ENCODE data around the gene MVB12B.

MVB12B gene

GRCh38 chr9:126514037-126514821 is 187.6 kb downstream of the MVB12B start:
- H3K4me3 ChIP-seq (ENCODE audit: severe bottlenecking): no peak overlapping the region
- H3K9me3 ChIP-seq (ENCODE audit: severe bottlenecking): no peaks in the 10 kb centered on the region
- peak overlapping the region; percentile 32 for H3K27ac ChIP-seq (ENCODE audit: poor library complexity, severe bottlenecking)
- peaks cover 16% of the 10 kb centered on the region for H3K27me3 ChIP-seq (ENCODE audit: insufficient read depth, poor library complexity, severe bottlenecking)
- no peak for DNase-seq (ENCODE audit: low spot score)
- peaks cover 19% of the 10 kb centered on the region for H3K4me1 ChIP-seq (ENCODE audit: insufficient read depth, poor library complexity, severe bottlenecking)
- ATAC-seq (ENCODE audit: low read depth): peak; percentile 34
- no peaks in the 10 kb centered on the region for H3K36me3 ChIP-seq (ENCODE audit: low read depth)
- TF ChIP-seq, protein P1, sequence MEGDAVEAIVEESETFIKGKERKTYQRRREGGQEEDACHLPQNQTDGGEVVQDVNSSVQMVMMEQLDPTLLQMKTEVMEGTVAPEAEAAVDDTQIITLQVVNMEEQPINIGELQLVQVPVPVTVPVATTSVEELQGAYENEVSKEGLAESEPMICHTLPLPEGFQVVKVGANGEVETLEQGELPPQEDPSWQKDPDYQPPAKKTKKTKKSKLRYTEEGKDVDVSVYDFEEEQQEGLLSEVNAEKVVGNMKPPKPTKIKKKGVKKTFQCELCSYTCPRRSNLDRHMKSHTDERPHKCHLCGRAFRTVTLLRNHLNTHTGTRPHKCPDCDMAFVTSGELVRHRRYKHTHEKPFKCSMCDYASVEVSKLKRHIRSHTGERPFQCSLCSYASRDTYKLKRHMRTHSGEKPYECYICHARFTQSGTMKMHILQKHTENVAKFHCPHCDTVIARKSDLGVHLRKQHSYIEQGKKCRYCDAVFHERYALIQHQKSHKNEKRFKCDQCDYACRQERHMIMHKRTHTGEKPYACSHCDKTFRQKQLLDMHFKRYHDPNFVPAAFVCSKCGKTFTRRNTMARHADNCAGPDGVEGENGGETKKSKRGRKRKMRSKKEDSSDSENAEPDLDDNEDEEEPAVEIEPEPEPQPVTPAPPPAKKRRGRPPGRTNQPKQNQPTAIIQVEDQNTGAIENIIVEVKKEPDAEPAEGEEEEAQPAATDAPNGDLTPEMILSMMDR (IDR thresholded peaks at IDR 0.05; ENCODE audit: poor library complexity, severe bottlenecking): peak; percentile 71

DNA sequence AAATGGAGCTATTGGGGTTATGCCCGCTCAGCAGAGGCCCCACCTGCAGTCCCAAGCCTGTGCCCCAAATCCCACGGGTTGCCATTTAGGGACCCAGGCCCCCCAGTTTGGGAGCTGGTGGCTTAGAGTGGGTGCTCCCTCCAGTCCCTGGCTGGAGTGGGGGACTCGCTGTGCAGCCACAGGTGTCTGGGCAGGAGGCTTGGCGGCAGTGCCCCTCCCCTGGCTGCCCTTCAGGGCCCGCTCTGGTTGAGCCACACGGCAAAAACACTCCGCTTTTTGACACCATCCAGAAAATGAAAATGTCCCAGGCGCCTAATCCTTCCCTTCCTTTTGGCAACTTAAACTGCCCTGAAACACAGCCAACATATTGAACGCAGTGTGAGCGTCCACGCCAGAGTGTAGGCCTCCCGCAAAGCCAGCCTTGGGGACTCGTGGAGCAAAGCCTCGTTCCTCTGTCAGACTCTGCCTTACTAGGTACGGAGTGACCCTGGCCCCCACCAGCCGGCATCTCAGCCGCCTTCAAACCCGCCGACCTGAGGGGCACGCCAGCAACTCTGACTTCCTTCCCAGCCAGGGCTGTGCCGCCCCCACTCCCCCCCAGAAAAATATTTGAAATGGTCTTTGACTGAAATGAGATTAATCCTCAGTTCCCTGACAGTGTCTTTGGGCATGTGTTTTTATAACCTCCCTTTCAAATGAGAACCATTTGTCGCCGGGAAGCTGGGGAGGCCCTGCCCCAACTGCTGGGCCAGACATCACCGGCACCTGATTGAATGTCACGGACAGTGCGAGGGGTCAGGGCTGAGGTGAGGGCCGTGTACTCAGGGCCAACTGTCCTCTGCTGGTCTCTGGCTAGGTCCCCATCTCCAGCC is 188.6 kb downstream of the MVB12B start:
- H3K4me3 ChIP-seq (ENCODE audit: severe bottlenecking): no peak overlapping the region
- H3K27ac ChIP-seq (ENCODE audit: poor library complexity, severe bottlenecking): no peak overlapping the region
- H3K9me3 ChIP-seq (ENCODE audit: severe bottlenecking): no peaks in the 10 kb centered on the region
- DNase-seq (ENCODE audit: low spot score): no peak
- no peak for ATAC-seq (ENCODE audit: low read depth)
- TF ChIP-seq, protein P1 (IDR thresholded peaks at IDR 0.05; ENCODE audit: poor library complexity, severe bottlenecking): no peak
- peaks cover 19% of the 10 kb centered on the region for H3K4me1 ChIP-seq (ENCODE audit: insufficient read depth, poor library complexity, severe bottlenecking)
- H3K36me3 ChIP-seq (ENCODE audit: low read depth): no peaks in the 10 kb centered on the region
- peaks cover 16% of the 10 kb centered on the region for H3K27me3 ChIP-seq (ENCODE audit: insufficient read depth, poor library complexity, severe bottlenecking)

- Histone ChIP-seq H3K4me1 (ENCODE audit: insufficient read depth, poor library complexity, severe bottlenecking) (peaks cover 19% of the 10 kb centered on the region), H3K27ac (ENCODE audit: poor library complexity, severe bottlenecking) (no peak overlapping the region), H3K9me3 (ENCODE audit: severe bottlenecking) (no peaks in the 10 kb centered on the region), H3K4me3 (ENCODE audit: severe bottlenecking) (no peak overlapping the region), H3K27me3 (ENCODE audit: insufficient read depth, poor library complexity, severe bottlenecking) (peaks cover 16% of the 10 kb centered on the region), H3K36me3 (ENCODE audit: low read depth) (no peaks in the 10 kb centered on the region)
- no peak for DNase-seq (ENCODE audit: low spot score)
- ATAC-seq (ENCODE audit: low read depth): no peak
- TF ChIP-seq, protein P1 (IDR thresholded peaks at IDR 0.05; ENCODE audit: poor library complexity, severe bottlenecking): no peak
These were observed 189.4 kb downstream of the MVB12B start for GRCh38 chr9:126515873-126516505.

DNA sequence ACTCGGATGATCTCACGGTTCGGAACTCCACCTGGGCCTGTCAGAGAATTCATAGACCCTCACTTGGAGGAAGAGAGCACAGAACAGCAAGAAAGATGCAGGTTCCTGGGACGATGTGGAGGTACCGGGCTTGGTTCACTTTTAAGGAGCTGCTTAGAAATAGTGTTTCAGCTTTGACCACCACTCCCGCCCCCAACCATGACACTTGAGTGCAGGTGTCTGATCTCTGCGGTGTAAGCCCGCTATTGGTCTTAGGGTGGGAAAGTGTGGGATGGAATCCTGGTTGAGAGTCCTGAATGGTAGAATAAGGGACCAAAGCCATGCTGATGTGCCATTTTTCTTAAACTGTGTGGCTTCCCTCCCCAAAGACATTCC is 189.9 kb downstream of the MVB12B start:
- H3K27me3 ChIP-seq (ENCODE audit: insufficient read depth, poor library complexity, severe bottlenecking): peaks cover 16% of the 10 kb centered on the region
- no peaks in the 10 kb centered on the region for H3K9me3 ChIP-seq (ENCODE audit: severe bottlenecking)
- peak overlapping the region; percentile 26 for H3K27ac ChIP-seq (ENCODE audit: poor library complexity, severe bottlenecking)
- no peak for DNase-seq (ENCODE audit: low spot score)
- H3K4me1 ChIP-seq (ENCODE audit: insufficient read depth, poor library complexity, severe bottlenecking): peaks cover 19% of the 10 kb centered on the region
- ATAC-seq (ENCODE audit: low read depth): no peak
- H3K36me3 ChIP-seq (ENCODE audit: low read depth): no peaks in the 10 kb centered on the region
- no peak overlapping the region for H3K4me3 ChIP-seq (ENCODE audit: severe bottlenecking)
- TF ChIP-seq, protein P1 (IDR thresholded peaks at IDR 0.05; ENCODE audit: poor library complexity, severe bottlenecking): no peak

All from RWPE2 (cell line).